HepG2 (cell line): ENCODE data around the gene PRMT6. TPM values are rescaled to one million over a fixed set of nuclear protein-coding genes. Genes with fewer than 3 reads are reported as not detected.

Source experiments
- DMTF1 ChIP-seq: sonication (generic); formaldehyde crosslinking; IDR thresholded peaks from 2 replicates; pipeline ENCODE4 v1.4.0; 2020; ENCODE audit warnings: mild to moderate bottlenecking, missing genetic modification reagents
- ESRRA ChIP-seq: sonication (generic); formaldehyde crosslinking; IDR thresholded peaks from 2 replicates; pipeline ENCODE4 v1.5.1; 2020; ENCODE audit warnings: mild to moderate bottlenecking, low read depth, missing genetic modification reagents
- HOXA3 ChIP-seq: sonication (generic); formaldehyde crosslinking; IDR thresholded peaks from 2 replicates; pipeline ENCODE4 v1.5.0; 2020; ENCODE audit warnings: missing genetic modification reagents
- MAFK ChIP-seq, 2 experiments: IDR thresholded peaks in 1 of 2; conservative IDR thresholded peaks in 1 of 2; 2 replicates each; pipeline ENCODE4 v1.6.1; 2011; ENCODE audit warnings: improper control_type of control experiment in 2 of 2, low read length in 2 of 2
- RARA ChIP-seq: IDR thresholded peaks from 2 replicates; pipeline ENCODE4 v1.6.1; 2016; ENCODE audit warnings: missing genetic modification reagents, missing compliant biosample characterization
- TBP ChIP-seq: sonication (generic); formaldehyde crosslinking; IDR thresholded peaks from 2 replicates; pipeline ENCODE4 v1.5.0; 2020; ENCODE audit warnings: missing genetic modification reagents
- TCF7L2 ChIP-seq: IDR thresholded peaks from 2 replicates; pipeline ENCODE4 v1.6.1; 2011; ENCODE audit warnings: mild to moderate bottlenecking, low read depth, low read length, moderate library complexity
- ZNF142 ChIP-seq: sonication (generic); formaldehyde crosslinking; IDR thresholded peaks from 2 replicates; pipeline ENCODE4 v1.4.0; 2020; ENCODE audit warnings: missing genetic modification reagents
- ZNF24 ChIP-seq: fragments of 450-650 bp; IDR thresholded peaks from 2 replicates; pipeline ENCODE4 v1.6.1; 2017; ENCODE audit warnings: antibody characterized with exemption, mild to moderate bottlenecking
- ZNF460 ChIP-seq: sonication (generic); formaldehyde crosslinking; IDR thresholded peaks from 2 replicates; pipeline ENCODE4 v1.5.1; 2020; ENCODE audit warnings: missing genetic modification reagents, mild to moderate bottlenecking, borderline replicate concordance
- polyA plus RNA-seq, 8 experiments: library from polyadenylated mRNA; depleted of rRNA in 3 of 8; stranded (reverse) in 7 of 8; unstranded in 1 of 8; fragments of >200 nt; fragmentation: Illumina TruSeq in 4 of 8; extraction: Trizol in 4 of 8; gene quantifications; 2 replicates each; pipeline versions ENCODE4 v1.2.1 to v1.2.3, GENCODE V29; 2011 to 2016; ENCODE audit warnings: low read depth in 4 of 8, missing spikeins in 1 of 8, mixed read lengths in 1 of 8; ENCODE audit not compliant: insufficient read depth in 1 of 8
- total RNA-seq, 5 experiments: library from RNA; depleted of rRNA; stranded (reverse); fragments of >200 nt; fragmentation: Illumina TruSeq; extraction: Trizol; gene quantifications; 2 replicates each; pipeline ENCODE4 v1.2.3, GENCODE V29; 2016; ENCODE audit warnings: low read depth in 1 of 5
- TF ChIP-seq, protein P1 (sequence below): sonication (generic); formaldehyde crosslinking; IDR thresholded peaks from 2 replicates; pipeline ENCODE4 v1.5.1; 2020; ENCODE audit warnings: missing genetic modification reagents, mild to moderate bottlenecking, borderline replicate concordance
- TF ChIP-seq, protein P2 (sequence below), 2 experiments: sonication (generic) in 1 of 2; formaldehyde crosslinking in 1 of 2; IDR thresholded peaks; 2 replicates each; pipeline versions ENCODE4 v1.4.0 to v1.6.1; 2018 to 2020; ENCODE audit warnings: missing genetic modification reagents in 2 of 2, borderline replicate concordance in 1 of 2, low read depth in 1 of 2, mild to moderate bottlenecking in 1 of 2, missing biosample characterization in 1 of 2
- TF ChIP-seq, protein P3 (sequence below): sonication (generic); formaldehyde crosslinking; conservative IDR thresholded peaks from 2 replicates; pipeline ENCODE4 v1.8.0; 2022; ENCODE audit warnings: missing genetic modification reagents

PRMT6 gene
- total and polyA plus RNA-seq, 2 of the 13 experiments (the other 11 are each of a cell fraction or from before 2014, with no cell fraction given), result 8.1 to 15.8 TPM

DNA sequence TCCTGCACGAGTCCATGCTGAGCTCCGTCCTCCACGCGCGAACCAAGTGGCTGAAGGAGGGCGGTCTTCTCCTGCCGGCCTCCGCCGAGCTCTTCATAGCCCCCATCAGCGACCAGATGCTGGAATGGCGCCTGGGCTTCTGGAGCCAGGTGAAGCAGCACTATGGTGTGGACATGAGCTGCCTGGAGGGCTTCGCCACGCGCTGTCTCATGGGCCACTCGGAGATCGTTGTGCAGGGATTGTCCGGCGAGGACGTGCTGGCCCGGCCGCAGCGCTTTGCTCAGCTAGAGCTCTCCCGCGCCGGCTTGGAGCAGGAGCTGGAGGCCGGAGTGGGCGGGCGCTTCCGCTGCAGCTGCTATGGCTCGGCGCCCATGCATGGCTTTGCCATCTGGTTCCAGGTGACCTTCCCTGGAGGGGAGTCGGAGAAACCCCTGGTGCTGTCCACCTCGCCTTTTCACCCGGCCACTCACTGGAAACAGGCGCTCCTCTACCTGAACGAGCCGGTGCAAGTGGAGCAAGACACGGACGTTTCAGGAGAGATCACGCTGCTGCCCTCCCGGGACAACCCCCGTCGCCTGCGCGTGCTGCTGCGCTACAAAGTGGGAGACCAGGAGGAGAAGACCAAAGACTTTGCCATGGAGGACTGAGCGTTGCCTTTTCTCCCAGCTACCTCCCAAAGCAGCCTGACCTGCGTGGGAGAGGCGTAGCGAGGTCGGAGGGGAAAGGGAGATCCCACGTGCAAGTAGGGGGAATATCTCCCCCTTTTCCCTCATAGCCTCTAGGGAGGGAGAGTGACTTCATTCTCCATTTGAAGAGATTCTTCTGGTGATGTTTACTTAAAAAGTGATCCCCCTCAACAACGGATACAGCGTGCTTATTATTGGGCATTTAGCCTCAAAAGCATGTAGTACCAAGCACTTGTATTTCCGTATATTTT, 991 bp downstream of the PRMT6 start (continued):
- TF ChIP-seq, protein P1, sequence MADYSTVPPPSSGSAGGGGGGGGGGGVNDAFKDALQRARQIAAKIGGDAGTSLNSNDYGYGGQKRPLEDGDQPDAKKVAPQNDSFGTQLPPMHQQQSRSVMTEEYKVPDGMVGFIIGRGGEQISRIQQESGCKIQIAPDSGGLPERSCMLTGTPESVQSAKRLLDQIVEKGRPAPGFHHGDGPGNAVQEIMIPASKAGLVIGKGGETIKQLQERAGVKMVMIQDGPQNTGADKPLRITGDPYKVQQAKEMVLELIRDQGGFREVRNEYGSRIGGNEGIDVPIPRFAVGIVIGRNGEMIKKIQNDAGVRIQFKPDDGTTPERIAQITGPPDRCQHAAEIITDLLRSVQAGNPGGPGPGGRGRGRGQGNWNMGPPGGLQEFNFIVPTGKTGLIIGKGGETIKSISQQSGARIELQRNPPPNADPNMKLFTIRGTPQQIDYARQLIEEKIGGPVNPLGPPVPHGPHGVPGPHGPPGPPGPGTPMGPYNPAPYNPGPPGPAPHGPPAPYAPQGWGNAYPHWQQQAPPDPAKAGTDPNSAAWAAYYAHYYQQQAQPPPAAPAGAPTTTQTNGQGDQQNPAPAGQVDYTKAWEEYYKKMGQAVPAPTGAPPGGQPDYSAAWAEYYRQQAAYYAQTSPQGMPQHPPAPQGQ (CRISPR knock-in tag), result no peak
- no peak for TF ChIP-seq HOXA3 (CRISPR knock-in tag)
- TF ChIP-seq TBP (CRISPR knock-in tag), result no peak
- TF ChIP-seq ZNF24, result no peak
- TF ChIP-seq MAFK (conservative IDR thresholded peaks at IDR 0.05 in 1 of 2, IDR thresholded peaks at IDR 0.05 in 1 of 2; ENCODE audit: low read length in 2 of 2), result no peak
- TF ChIP-seq DMTF1 (CRISPR knock-in tag), result no peak
- TF ChIP-seq RARA (CRISPR knock-in tag), result no peak
- TF ChIP-seq ZNF142 (CRISPR knock-in tag), result peak; percentile 60; the same call in 1 of the 2 replicates
- TF ChIP-seq ZNF460 (CRISPR knock-in tag), result no peak
- TF ChIP-seq, protein P2, sequence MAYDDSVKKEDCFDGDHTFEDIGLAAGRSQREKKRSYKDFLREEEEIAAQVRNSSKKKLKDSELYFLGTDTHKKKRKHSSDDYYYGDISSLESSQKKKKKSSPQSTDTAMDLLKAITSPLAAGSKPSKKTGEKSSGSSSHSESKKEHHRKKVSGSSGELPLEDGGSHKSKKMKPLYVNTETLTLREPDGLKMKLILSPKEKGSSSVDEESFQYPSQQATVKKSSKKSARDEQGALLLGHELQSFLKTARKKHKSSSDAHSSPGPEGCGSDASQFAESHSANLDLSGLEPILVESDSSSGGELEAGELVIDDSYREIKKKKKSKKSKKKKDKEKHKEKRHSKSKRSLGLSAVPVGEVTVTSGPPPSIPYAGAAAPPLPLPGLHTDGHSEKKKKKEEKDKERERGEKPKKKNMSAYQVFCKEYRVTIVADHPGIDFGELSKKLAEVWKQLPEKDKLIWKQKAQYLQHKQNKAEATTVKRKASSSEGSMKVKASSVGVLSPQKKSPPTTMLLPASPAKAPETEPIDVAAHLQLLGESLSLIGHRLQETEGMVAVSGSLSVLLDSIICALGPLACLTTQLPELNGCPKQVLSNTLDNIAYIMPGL (CRISPR knock-in tag; IDR thresholded peaks at IDR 0.05; ENCODE audit: borderline replicate concordance in 1 of 2, low read depth in 1 of 2), result peak; percentile 2 to 29; a peak in 1 of 4 replicates
- TF ChIP-seq TCF7L2, result no peak
- TF ChIP-seq ESRRA (CRISPR knock-in tag), result no peak
- TF ChIP-seq, protein P3, sequence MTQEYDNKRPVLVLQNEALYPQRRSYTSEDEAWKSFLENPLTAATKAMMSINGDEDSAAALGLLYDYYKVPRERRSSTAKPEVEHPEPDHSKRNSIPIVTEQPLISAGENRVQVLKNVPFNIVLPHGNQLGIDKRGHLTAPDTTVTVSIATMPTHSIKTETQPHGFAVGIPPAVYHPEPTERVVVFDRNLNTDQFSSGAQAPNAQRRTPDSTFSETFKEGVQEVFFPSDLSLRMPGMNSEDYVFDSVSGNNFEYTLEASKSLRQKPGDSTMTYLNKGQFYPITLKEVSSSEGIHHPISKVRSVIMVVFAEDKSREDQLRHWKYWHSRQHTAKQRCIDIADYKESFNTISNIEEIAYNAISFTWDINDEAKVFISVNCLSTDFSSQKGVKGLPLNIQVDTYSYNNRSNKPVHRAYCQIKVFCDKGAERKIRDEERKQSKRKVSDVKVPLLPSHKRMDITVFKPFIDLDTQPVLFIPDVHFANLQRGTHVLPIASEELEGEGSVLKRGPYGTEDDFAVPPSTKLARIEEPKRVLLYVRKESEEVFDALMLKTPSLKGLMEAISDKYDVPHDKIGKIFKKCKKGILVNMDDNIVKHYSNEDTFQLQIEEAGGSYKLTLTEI (CRISPR knock-in tag), result no peak
